ENCODE results near the gene MYO10. TPM values are rescaled to one million over a fixed set of nuclear protein-coding genes. Genes with fewer than 3 reads are reported as not detected.
"Not testable (repeated sequence)": the region's sequence is repeated elsewhere in the genome, so short reads cannot be mapped to it uniquely, and the experiment has no call there.

The MYO10 gene
- total RNA-seq, 1 experiment from 2014 or later = 202 TPM

DNA sequence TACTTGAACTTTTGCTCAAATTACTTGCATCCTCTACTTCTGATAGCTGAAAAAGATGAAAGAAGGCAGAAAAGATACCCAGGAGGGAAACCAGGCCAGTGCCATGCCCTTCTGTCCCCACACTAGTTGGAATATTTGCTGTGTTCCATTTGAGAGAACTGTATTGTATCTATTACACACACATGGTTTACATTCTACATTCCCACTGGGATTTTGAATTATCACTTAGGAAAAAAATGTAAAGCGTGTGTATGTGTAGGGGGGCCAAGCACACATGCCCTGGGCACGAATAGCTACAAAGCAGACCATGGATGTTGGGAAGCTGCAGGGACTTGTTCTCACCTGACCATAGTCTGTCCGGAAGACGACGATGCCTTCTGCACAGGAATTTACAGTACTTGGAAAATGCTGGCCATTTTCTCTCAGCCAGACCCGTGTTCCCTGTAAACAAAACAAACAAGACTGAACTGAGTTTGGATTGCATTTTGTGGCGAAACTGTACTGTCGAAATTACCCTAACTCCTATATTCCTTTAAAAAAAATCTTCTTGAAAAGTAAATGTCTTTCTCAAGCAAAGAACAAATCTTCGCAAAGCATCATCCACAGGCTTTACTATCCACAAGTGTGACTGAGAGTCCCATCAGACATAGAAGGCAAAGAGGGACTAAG lies 58.7 kb downstream of the MYO10 start:
- TF ChIP-seq, protein P1, sequence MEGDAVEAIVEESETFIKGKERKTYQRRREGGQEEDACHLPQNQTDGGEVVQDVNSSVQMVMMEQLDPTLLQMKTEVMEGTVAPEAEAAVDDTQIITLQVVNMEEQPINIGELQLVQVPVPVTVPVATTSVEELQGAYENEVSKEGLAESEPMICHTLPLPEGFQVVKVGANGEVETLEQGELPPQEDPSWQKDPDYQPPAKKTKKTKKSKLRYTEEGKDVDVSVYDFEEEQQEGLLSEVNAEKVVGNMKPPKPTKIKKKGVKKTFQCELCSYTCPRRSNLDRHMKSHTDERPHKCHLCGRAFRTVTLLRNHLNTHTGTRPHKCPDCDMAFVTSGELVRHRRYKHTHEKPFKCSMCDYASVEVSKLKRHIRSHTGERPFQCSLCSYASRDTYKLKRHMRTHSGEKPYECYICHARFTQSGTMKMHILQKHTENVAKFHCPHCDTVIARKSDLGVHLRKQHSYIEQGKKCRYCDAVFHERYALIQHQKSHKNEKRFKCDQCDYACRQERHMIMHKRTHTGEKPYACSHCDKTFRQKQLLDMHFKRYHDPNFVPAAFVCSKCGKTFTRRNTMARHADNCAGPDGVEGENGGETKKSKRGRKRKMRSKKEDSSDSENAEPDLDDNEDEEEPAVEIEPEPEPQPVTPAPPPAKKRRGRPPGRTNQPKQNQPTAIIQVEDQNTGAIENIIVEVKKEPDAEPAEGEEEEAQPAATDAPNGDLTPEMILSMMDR (conservative IDR thresholded peaks at IDR 0.05; ENCODE audit: low read depth, low read length) = no peak
- TF ChIP-seq EZH2 (IDR thresholded peaks at IDR 0.05; ENCODE audit: borderline replicate concordance, low read depth, low read length, poor library complexity, severe bottlenecking) = no peak
- Histone ChIP-seq H3K4me1 (ENCODE audit: insufficient read depth, low read length, poor library complexity, severe bottlenecking) (peaks cover 28% of the 10 kb centered on the region), H3K4me3 (ENCODE audit: low read depth, low read length, poor library complexity, severe bottlenecking) (no peak overlapping the region), H3K27me3 (replicated peaks; ENCODE audit: insufficient read depth, low read depth, low read length, poor library complexity) (no peaks in the 10 kb centered on the region), H3K27ac (ENCODE audit: low read depth, low read length, poor library complexity, severe bottlenecking) (no peak overlapping the region), H3K9me3 (ENCODE audit: low read depth, low read length, poor library complexity, severe bottlenecking) (peaks cover 6% of the 10 kb centered on the region), H3K36me3 (ENCODE audit: insufficient read depth, low read length, poor library complexity, severe bottlenecking) (peaks cover 48% of the 10 kb centered on the region)
- DNase-seq (ENCODE audit: low spot score) = no peak
- CTCF ChIA-PET = no interaction called here
- intact Hi-C loops (cut with micrococcal nuclease; ENCODE audit: unreplicated experiment) = no loop called here
- POLR2A ChIA-PET (ENCODE audit: low non-redundant PET) = no interaction called here
- no TSS peak for BruUV-seq (replicated peaks)

DNA sequence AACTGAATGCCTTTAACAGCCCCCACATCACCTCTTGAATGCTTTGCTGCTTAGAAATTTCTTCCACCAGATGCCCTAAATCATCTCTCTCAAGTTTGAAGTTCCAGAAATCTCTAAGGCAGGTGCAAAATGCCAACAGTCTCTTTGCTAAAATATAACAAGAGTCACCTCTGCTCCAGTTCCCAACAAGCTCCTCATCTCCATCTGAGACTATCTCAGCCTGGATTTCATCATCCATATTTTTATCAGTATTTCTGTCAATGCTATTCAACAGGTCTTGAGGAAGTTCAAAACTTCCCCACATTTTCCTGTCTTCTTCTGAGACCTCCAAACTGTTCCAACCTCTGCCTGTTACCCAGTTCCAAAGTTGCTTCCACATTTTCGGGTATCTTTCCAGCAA lies 61.7 kb downstream of the MYO10 start:
- BruUV-seq (replicated peaks); CTCF ChIA-PET; POLR2A ChIA-PET (ENCODE audit: low non-redundant PET): not testable (repeated sequence)

DNA sequence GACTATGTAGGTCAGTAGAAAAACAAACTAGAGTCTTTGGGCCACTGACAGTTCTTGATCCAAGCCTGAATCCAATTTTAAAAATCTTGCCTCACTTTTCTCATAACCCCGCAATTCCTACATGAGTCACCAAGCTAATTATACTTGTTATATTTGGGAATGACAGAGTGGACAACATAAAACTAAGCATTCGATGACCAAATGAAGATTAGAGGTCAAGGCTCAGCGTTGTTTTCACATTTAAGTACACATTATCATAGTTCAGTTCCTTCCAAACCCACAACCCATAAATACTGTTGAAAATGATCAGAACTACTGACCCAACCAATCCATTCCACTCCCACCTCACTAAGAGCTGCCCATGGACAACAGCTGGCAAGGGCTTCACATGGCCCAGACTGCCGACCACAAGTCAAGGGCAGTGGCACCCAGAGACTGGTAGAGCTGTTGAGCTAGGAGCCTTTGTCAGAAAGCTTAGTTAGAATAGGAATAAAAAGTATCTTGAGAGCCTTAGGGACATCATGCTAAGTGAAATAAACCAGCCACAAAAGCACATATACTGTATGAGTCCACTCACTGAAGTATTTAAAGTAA lies 64.2 kb downstream of the MYO10 start:
- DNase-seq (ENCODE audit: low spot score) = no peak
- POLR2A ChIA-PET (ENCODE audit: low non-redundant PET) = no interaction called here
- Histone ChIP-seq H3K4me3 (ENCODE audit: low read depth, low read length, poor library complexity, severe bottlenecking) (no peak overlapping the region), H3K9me3 (ENCODE audit: low read depth, low read length, poor library complexity, severe bottlenecking) (peaks cover 6% of the 10 kb centered on the region), H3K27ac (ENCODE audit: low read depth, low read length, poor library complexity, severe bottlenecking) (peak overlapping the region; percentile 19), H3K27me3 (replicated peaks; ENCODE audit: insufficient read depth, low read depth, low read length, poor library complexity) (no peaks in the 10 kb centered on the region), H3K36me3 (ENCODE audit: insufficient read depth, low read length, poor library complexity, severe bottlenecking) (peaks cover 61% of the 10 kb centered on the region), H3K4me1 (ENCODE audit: insufficient read depth, low read length, poor library complexity, severe bottlenecking) (peaks cover 26% of the 10 kb centered on the region)
- no peak for TF ChIP-seq EZH2 (IDR thresholded peaks at IDR 0.05; ENCODE audit: borderline replicate concordance, low read depth, low read length, poor library complexity, severe bottlenecking)
- TF ChIP-seq, protein P1 (conservative IDR thresholded peaks at IDR 0.05; ENCODE audit: low read depth, low read length) = no peak
- CTCF ChIA-PET = interaction anchor here (0.6 kb wide), 1 partner anchor 148 kb away, joined by 3 read pairs; no protein-coding TSS in a partner anchor
- intact Hi-C loops (cut with micrococcal nuclease; ENCODE audit: unreplicated experiment) = no loop called here
- BruUV-seq (replicated peaks) = no TSS peak

More for the DNA sequence above, 61.7 kb downstream of the MYO10 start:
- H3K4me3 ChIP-seq (ENCODE audit: low read depth, low read length, poor library complexity, severe bottlenecking); H3K27me3 ChIP-seq (replicated peaks; ENCODE audit: insufficient read depth, low read depth, low read length, poor library complexity); DNase-seq (ENCODE audit: low spot score); H3K27ac ChIP-seq (ENCODE audit: low read depth, low read length, poor library complexity, severe bottlenecking); H3K9me3 ChIP-seq (ENCODE audit: low read depth, low read length, poor library complexity, severe bottlenecking); intact Hi-C loops (cut with micrococcal nuclease; ENCODE audit: unreplicated experiment): not testable (repeated sequence)
- peaks cover 61% of the 10 kb centered on the region for H3K36me3 ChIP-seq (ENCODE audit: insufficient read depth, low read length, poor library complexity, severe bottlenecking)
- peaks cover 14% of the 10 kb centered on the region for H3K4me1 ChIP-seq (ENCODE audit: insufficient read depth, low read length, poor library complexity, severe bottlenecking)

GRCh38 chr5:16870878-16871277 lies 65.2 kb downstream of the MYO10 start:
- TF ChIP-seq, protein P1 (conservative IDR thresholded peaks at IDR 0.05; ENCODE audit: low read depth, low read length) = no peak
- no peak for TF ChIP-seq EZH2 (IDR thresholded peaks at IDR 0.05; ENCODE audit: borderline replicate concordance, low read depth, low read length, poor library complexity, severe bottlenecking)
- DNase-seq (ENCODE audit: low spot score) = no peak
- ChIA-PET CTCF (no interaction called here), POLR2A (ENCODE audit: low non-redundant PET) (no interaction called here)
- BruUV-seq (replicated peaks) = no TSS peak
- H3K4me3 ChIP-seq (ENCODE audit: low read depth, low read length, poor library complexity, severe bottlenecking) = no peak overlapping the region
- H3K27me3 ChIP-seq (replicated peaks; ENCODE audit: insufficient read depth, low read depth, low read length, poor library complexity) = no peaks in the 10 kb centered on the region
- H3K9me3 ChIP-seq (ENCODE audit: low read depth, low read length, poor library complexity, severe bottlenecking) = peaks cover 6% of the 10 kb centered on the region
- H3K27ac ChIP-seq (ENCODE audit: low read depth, low read length, poor library complexity, severe bottlenecking) = no peak overlapping the region
- intact Hi-C loops (cut with micrococcal nuclease; ENCODE audit: unreplicated experiment) = no loop called here
- peaks cover 36% of the 10 kb centered on the region for H3K4me1 ChIP-seq (ENCODE audit: insufficient read depth, low read length, poor library complexity, severe bottlenecking)
- peaks cover 51% of the 10 kb centered on the region for H3K36me3 ChIP-seq (ENCODE audit: insufficient read depth, low read length, poor library complexity, severe bottlenecking)

Measured in A673 (cell line).